ENCODE measurements around the gene ACTN4.

GRCh38 chr19:38657633-38658222 lies 10.3 kb downstream of the ACTN4 start:
- TF ChIP-seq POLR2AphosphoS5 (IDR thresholded peaks at IDR 0.05; ENCODE audit: low read depth, low read length) = no peak
- TF ChIP-seq POLR2A (IDR thresholded peaks at IDR 0.05; ENCODE audit: low read depth, low read length) = no peak
- TF ChIP-seq TAF1 (IDR thresholded peaks at IDR 0.05; ENCODE audit: borderline replicate concordance, low read depth, low read length) = no peak

All from GM12892 (cell line).